ENCODE data around the gene ALKBH7.

DNA sequence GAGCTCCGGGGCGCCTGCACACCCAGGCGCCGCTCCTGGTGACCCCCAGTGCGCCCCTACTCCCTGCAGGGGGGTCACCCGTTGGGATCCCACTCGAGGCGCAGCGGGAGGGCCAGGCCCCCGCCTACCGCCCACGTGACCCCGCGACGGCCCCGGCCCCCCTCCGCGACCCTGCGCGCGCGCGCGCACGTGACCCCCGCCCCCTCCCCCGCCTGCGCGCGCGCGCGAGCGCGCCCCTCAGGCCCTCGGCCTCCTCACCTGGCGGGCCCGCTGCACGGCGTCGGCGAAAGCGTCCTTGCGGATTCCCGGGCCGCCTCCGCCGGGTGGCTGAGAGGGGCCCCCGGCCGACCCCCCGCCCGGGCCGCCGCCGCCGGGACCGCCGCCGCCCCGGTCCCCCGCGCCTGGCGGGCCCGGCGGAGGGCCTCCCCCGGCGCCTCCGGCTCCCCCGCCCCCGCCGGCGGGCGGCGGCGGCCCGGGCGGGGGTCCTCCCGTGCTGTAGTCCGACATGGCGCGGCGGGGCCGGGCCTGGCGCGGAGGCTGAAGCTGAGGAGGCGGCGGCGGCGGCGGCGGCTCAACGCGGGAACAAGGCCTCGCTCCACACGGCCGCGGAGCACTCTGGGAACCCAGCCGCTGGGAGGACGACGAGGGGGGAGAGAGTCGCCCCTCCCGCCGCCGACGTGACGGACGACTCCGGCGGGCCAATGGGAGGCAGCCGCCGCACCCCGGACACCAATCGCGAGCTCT is 51.8 kb downstream of the ALKBH7 start, which contains the start of gene KHSRP:
- TF ChIP-seq, protein P1, sequence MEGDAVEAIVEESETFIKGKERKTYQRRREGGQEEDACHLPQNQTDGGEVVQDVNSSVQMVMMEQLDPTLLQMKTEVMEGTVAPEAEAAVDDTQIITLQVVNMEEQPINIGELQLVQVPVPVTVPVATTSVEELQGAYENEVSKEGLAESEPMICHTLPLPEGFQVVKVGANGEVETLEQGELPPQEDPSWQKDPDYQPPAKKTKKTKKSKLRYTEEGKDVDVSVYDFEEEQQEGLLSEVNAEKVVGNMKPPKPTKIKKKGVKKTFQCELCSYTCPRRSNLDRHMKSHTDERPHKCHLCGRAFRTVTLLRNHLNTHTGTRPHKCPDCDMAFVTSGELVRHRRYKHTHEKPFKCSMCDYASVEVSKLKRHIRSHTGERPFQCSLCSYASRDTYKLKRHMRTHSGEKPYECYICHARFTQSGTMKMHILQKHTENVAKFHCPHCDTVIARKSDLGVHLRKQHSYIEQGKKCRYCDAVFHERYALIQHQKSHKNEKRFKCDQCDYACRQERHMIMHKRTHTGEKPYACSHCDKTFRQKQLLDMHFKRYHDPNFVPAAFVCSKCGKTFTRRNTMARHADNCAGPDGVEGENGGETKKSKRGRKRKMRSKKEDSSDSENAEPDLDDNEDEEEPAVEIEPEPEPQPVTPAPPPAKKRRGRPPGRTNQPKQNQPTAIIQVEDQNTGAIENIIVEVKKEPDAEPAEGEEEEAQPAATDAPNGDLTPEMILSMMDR (conservative IDR thresholded peaks at IDR 0.05; ENCODE audit: low read length): no peak
- TF ChIP-seq EZH2phosphoT487 (IDR thresholded peaks at IDR 0.05; ENCODE audit: borderline replicate concordance, low read depth, low read length): no peak
